Left colon (tissue), 2 donors: Measurements from ENCODE around the gene FGFRL1. TPM values are rescaled to one million over a fixed set of nuclear protein-coding genes. Genes with fewer than 3 reads are reported as not detected.
"Not testable (repeated sequence)": the region's sequence is repeated elsewhere in the genome, so short reads cannot be mapped to it uniquely, and the experiment has no call there.

Experiments
- ATAC-seq: fragments of 200-7000 bp; cut with Tn5 transposase; one replicate; pipeline ENCODE4 v1.9.1; 2020; ENCODE audit warnings: mild to moderate bottlenecking, moderate library complexity
- DNase-seq, 2 donors: peaks; one replicate each; pipeline ENCODE4 v3.0.0-alpha.2; 2020
- intact Hi-C, 2 donors: fragments of 100-400 bp; cut with DNase I in 1 of 2; cut with micrococcal nuclease in 1 of 2; formaldehyde crosslinking; loops; one replicate each; pipeline versions ENCODE4 v1.11.2 to v1.14.0; 2022; cut with DNase I, micrococcal nuclease
- total RNA-seq, 2 donors: library from RNA; stranded (reverse); fragmentation: NEBNext Ultra II Directional; extraction: Animal tissue kit (Norgen Biotek cat#: 25700); gene quantifications; one replicate each; pipeline ENCODE4 v1.2.1, GENCODE V29; 2021
- donor health status: DM: no; HTN: no; CAD: no.
- donor health status: DM: yes; HTN: yes; CAD: no.

FGFRL1 gene
- total RNA-seq, 2 donors from 2014 or later, result 17.0 to 17.2 TPM

- intact Hi-C loops, result no loop called here
- ATAC-seq, result peak; percentile 44
- DNase-seq, result peak in 1 of 2 donors; percentile 70
These were observed 38.6 kb upstream of the FGFRL1 start for GRCh38 chr4:972651-973424.

DNA sequence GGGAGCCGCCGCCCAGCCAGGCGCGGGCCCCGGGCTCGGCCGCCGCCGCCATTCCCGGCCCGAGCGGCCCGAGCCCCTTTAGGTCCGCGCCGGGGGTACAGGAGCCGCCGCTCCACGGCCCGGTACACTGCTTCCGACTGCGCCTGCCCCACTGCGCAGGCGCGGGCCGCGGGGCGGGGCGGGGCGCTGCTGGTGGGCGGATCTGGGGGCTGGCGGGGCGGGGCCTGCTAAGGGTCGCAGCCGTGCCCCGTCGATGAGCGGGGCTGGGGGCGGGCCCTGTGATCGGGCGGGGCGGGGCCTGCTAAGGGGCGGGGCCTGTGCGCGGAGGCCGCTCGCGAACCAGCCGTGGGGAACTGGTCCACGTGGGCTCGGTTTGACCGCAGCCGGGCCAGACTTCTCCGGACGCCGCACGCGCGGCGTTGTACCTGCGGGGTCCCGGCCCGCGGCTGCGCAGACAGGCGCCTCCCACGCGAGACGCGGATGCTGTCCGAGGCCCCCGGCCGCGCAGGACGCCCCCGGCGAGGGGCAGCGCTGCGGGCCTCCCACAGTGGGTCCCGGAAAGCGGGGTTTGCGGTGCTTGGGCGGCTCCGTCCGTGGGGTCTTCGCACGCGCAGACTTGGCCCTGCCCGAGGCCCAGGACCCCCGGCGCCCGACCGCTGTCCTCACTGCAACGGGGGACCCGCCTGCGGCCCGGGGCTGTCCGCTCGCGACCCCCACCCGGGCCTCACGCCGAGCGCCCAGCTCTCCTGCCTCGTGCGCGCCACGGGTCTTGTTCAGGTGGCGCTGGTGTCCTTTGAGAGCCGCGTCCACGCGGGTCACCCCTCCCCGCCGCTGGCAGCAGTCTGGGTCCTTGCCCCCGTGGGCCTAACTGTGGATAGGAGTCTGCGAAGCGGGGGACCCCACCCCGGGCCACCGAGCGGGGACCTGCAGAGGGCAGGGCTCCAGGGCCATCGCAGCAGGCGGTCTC is 37.7 kb upstream of the FGFRL1 start, which contains the start of gene DGKQ:
Gene DGKQ (minus strand): TSS at position 139 of the 967 bp plus-strand sequence. CDS start 87 bp downstream, at position 52.
- intact Hi-C loops, result no loop called here
- ATAC-seq, result peak; percentile 58
- peak; percentile 76 to 90 for DNase-seq

DNA sequence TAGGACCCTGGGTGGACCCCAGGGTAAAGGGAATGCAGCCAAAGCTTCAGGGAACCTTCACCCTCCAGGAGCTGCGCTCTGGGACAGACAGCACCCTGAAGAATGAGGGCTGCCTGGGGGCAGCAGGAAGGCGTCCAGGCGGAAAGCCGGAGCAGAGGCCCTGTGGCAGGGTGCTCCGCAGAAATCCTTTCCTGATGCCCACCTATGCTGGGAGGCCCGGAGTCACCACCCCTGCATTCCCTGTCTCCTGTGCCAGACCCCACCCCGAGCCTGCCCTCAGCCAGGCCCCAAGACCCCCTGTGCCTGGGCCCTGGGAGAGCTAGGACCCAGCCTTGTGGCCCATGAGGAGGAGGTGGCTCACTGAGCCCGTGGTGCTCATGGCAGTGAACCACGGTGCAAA is 36.8 kb upstream of the FGFRL1 start:
- intact Hi-C loops, result no loop called here
- no peak for ATAC-seq
- DNase-seq, result no peak

- intact Hi-C loops, DNase-seq, ATAC-seq: not testable (repeated sequence)
These were observed 35.4 kb upstream of the FGFRL1 start for GRCh38 chr4:976016-976415.

- no peak for ATAC-seq
- intact Hi-C loops, result no loop called here
- DNase-seq, result no peak
These were observed 32.3 kb upstream of the FGFRL1 start for GRCh38 chr4:978957-979701.

DNA sequence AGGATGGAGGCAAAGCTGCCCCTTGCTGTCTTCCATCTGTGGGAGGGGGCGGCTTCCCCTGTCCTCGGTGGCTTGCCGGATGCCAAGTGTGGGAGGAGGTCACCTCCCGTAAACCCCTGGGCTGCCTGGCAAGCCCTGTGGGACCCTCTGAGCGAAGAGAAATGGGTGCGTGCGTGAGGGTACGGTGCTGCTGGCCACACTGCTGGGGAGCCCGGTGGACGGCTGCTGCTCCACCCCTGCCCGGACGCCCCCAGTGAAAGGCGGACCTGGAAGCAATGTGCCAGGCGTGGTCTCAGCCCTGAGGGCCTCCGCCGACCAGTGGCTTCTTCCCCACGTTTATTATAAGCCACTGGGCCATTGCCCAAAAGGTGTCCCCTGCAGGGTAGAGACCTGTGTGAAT is 29.1 kb upstream of the FGFRL1 start:
- no peak for ATAC-seq
- intact Hi-C loops, result no loop called here
- DNase-seq, result no peak

- intact Hi-C loops, result no loop called here
- DNase-seq (no peak), ATAC-seq (no peak)
These were observed 28.6 kb upstream of the FGFRL1 start for GRCh38 chr4:982814-983213.

GRCh38 chr4:984336-985054 is 26.9 kb upstream of the FGFRL1 start:
- DNase-seq, result no peak
- no peak for ATAC-seq
- intact Hi-C loops, result no loop called here

DNA sequence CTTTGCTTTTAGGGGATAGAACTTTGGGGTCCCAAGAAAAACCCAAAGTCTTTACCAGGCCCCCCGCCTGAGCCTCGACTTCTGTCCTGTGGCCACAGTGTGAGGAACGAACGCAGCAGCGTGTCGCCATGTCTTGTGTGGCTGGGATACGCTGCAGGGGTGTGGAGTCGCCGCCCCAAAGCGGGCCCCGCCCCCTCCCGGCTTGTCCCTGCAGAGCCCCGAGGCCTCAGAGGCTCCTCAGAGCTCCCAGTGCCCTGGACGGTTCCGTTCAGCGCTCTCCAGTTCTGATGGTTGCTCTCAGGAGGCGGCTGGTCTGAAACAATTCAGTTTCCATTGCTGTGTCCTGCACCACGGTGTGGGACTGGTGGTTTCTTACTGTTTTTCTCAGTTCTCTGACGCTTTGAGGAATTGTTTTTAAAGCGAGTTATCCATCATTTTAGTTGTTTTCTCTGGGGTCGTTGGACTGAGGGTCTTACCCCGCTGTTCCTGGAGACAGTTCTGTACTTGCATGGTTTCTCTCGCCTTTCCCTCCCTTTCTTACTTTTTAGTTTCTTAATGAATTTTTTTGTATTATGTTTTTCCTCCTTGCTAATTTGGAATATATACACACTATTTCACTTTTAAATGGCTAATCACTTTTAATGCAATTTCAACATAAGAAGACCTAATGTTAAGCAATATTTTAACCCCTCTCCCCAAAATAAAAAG is 26.1 kb upstream of the FGFRL1 start:
- intact Hi-C loops, result no loop called here
- peak; percentile 83 to 90 for DNase-seq
- ATAC-seq, result peak; percentile 80

DNA sequence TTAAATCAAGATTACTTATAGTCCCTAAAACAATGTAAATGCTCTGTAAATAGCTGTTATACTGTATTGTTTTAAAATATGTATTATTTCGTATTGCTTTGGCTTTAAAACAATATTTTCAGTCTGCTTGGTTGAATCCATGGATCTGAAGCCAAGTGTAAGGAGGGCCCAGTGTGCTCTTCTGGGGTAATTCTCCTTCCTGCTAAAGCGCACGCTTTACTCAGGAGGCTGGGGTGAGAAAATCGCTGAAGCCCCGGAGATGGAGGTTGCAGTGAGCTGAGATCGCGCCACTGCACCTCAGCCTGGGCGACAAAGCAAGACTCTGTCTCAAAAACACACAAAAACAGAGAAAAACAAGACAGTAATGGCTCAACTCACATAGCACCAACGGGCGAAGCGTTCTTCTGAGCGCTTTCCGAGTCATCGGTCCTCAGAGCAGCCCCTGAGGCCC is 25.0 kb upstream of the FGFRL1 start:
- ATAC-seq, result peak; percentile 23
- intact Hi-C loops, result no loop called here

GRCh38 chr4:986879-987623 is 24.4 kb upstream of the FGFRL1 start, which contains the start of gene IDUA:
TSS of gene IDUA (plus strand) at chr4:987044. CDS start at chr4:987085, 41 bp downstream.
- ATAC-seq (peak; percentile 79), DNase-seq (peak; percentile 87 to 90)
- intact Hi-C loops, result no loop called here

More for the DNA sequence above, 25.0 kb upstream of the FGFRL1 start:
- no peak for DNase-seq

- intact Hi-C loops, result no loop called here
- DNase-seq, result peak in 1 of 2 donors; percentile 27
- no peak for ATAC-seq
These were observed 23.6 kb upstream of the FGFRL1 start for GRCh38 chr4:987624-988513.

GRCh38 chr4:988726-989721 is 22.4 kb upstream of the FGFRL1 start:
- intact Hi-C loops, result no loop called here
- ATAC-seq (no peak), DNase-seq (no peak)

DNA sequence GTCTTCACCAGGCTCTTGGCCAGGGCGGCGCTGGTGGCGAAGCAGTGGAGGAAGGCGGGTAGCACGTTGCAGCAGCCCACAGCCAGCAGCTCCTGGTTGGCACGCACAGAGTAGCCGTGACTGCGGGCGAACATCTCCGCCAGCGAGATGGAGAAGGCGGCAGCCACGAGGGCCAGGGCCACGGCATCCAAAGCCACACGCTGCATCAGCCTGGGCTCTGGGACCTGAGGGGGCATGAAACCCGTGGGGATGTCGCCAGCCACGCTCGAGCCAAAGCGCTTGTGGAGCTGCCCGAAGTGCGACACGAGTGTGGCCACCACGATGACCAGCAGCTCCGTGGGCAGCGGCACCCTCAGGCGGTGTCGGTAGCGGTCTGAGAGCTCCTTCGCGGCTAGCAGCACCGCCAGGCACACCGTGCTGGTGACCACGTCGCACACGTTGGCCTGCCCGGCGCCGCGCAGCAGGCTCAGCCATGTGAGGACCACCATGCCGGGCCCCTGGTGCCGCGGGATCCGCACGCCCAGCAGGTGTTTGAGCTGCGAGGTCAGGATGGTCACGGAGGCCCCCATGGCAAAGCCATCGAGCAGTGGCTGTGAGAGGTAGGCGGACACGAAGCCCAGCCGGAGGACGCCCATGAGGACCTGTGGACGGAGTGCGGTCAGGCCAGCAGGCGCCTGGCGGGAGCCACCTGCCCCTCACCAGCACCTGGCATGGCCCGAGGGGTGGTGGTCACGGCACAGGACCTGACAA is 21.5 kb upstream of the FGFRL1 start:
- no peak for DNase-seq
- intact Hi-C loops, result no loop called here

More for the DNA sequence above, 21.5 kb upstream of the FGFRL1 start:
- no peak for ATAC-seq
